Astrocyte of the spinal cord (primary cell): ENCODE data around the gene CACNB4.
A peak's percentile ranks its signal among the peaks of the same experiment; 100 is the strongest.

Source experiments
- DNase-seq: peaks from one replicate; pipeline ENCODE4 v3.0.0; 2011; ENCODE audit warnings: low read depth, low spot score
- H3K4me3 ChIP-seq: 2 replicates; pipeline ENCODE4 v1.5.1; 2011; ENCODE audit warnings: low read depth, mild to moderate bottlenecking, low read length, moderate library complexity
- in situ Hi-C: cut with HindIII; loops from 2 replicates; pipeline ENCODE4 v1.10.0; 2017; ENCODE audit warnings: low sequenced_read_pairs
- TF ChIP-seq, protein P1 (sequence below): IDR thresholded peaks from 2 replicates; pipeline ENCODE4 v1.5.1; 2012; ENCODE audit warnings: low read depth, mild to moderate bottlenecking, low read length, inconsistent platforms

Gene CACNB4

DNA sequence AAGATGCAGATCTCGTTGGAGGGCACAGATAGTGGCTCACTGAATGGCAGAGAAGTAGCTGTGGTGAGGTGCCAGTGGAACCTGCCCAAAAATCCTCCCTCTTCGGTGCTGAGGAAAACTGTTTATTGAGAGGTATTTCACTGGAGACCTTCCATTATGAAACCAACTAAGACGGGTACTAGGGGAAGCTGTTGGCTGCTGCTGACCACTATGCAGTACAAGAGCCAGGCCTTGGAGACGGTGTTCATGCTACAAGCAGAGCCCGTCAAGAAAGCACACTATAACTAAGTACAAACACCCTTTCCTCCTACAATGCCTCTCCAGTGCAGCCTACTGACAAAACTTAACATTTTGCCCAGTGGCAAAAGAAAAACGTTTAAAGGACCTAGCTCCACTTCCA, 275.2 kb downstream of the CACNB4 start:
- peak; percentile 3 for DNase-seq
- TF ChIP-seq, protein P1, sequence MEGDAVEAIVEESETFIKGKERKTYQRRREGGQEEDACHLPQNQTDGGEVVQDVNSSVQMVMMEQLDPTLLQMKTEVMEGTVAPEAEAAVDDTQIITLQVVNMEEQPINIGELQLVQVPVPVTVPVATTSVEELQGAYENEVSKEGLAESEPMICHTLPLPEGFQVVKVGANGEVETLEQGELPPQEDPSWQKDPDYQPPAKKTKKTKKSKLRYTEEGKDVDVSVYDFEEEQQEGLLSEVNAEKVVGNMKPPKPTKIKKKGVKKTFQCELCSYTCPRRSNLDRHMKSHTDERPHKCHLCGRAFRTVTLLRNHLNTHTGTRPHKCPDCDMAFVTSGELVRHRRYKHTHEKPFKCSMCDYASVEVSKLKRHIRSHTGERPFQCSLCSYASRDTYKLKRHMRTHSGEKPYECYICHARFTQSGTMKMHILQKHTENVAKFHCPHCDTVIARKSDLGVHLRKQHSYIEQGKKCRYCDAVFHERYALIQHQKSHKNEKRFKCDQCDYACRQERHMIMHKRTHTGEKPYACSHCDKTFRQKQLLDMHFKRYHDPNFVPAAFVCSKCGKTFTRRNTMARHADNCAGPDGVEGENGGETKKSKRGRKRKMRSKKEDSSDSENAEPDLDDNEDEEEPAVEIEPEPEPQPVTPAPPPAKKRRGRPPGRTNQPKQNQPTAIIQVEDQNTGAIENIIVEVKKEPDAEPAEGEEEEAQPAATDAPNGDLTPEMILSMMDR = no peak
- in situ Hi-C loops = no loop called here
- no peak overlapping the region for H3K4me3 ChIP-seq

- TF ChIP-seq, protein P1 = no peak
- DNase-seq = no peak
- in situ Hi-C loops = no loop called here
- H3K4me3 ChIP-seq = no peak overlapping the region
Measured at GRCh38 chr2:151819920-151820319, 278.9 kb downstream of the CACNB4 start.

GRCh38 chr2:151817929-151818328, 280.9 kb downstream of the CACNB4 start:
- TF ChIP-seq, protein P1 = no peak
- in situ Hi-C loops = no loop called here
- no peak for DNase-seq

DNA sequence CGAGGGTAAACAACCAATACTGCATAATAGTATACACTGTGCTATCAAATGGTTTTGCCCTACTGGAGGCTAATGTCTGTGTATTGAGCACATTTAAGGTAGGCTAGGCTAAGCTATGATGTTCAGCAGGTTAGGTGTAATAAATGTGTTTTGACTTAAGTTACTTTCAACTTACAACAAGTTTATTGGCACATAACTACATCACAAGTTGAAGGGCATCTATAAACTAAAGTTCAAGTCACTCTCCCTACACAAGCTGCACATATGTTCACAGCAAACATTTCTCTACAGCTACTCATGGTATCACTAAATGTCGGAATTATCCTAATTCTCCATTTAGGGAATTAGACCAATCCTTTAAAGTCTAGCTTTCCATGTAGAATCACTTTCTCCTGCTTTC, 282.0 kb downstream of the CACNB4 start:
- TF ChIP-seq, protein P1 = no peak
- DNase-seq = no peak
- H3K4me3 ChIP-seq = no peak overlapping the region
- in situ Hi-C loops = no loop called here

More at GRCh38 chr2:151817929-151818328, 280.9 kb downstream of the CACNB4 start:
- no peak overlapping the region for H3K4me3 ChIP-seq

DNA sequence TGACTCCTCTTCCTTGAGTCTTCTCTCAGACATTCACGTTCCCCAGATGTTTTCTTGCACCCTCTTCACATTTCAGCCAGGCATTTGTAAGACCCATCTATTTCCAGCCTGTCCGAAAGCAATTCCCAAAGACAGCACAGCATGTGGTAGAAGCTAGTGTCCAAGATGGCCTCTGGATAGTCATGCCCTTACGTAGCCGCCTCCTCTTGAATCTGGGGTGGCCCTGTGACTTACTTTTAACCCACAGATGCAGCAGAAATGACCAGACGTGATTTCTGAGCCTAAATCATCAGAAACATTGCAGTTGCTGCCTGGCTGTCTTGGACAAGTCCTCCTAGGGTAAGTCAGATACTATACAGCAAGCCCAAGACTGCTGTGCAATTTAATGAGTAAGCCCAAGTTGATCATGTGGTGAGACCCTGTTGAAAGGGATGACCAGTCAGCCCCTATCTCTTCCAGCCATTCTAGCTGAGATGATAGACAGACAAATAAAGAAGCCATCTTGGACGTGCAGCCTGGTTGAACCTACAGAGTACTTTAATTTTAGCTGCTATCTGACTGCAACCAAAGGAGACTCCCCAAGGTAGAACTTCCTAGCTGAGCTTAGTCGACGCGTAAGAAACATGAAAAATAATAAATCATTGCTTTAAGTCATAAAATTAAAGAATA, 282.9 kb downstream of the CACNB4 start:
- in situ Hi-C loops = no loop called here
- H3K4me3 ChIP-seq = no peak overlapping the region
- DNase-seq = no peak
- TF ChIP-seq, protein P1 = no peak

DNA sequence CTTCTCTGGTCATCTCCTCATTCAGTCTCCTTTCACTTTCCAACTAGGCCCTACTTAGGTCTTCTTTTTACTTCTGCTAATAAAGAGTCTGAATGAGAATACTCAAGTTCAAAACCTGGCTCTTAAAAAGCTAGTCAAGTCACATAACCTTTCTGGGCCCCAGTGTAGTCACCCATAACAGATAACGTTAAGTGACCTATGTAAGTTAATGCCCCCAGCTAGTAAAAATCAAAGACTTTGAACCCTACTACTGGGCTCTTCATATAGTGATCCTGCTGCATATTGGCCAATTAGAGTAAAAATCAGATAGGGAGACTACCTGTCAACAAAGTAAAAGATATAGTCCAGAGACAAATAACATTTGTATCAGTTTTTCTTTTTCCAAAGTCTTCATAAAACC, 288.4 kb downstream of the CACNB4 start:
- DNase-seq = no peak
- in situ Hi-C loops = no loop called here
- TF ChIP-seq, protein P1 = no peak
- H3K4me3 ChIP-seq = no peak overlapping the region
